ENCODE data around the gene TMOD4. TPM values are rescaled to one million over a fixed set of nuclear protein-coding genes. Genes with fewer than 3 reads are reported as not detected.

Gene TMOD4
- polyA plus RNA-seq, 3 donors, result 1.1 to 2.4 (median 1.5) TPM

- no peak for DNase-seq
Observed at GRCh38 chr1:151143986-151144385, 31.8 kb downstream of the TMOD4 start.

- DNase-seq, result no peak
Observed at GRCh38 chr1:151143057-151143435, 32.7 kb downstream of the TMOD4 start.

GRCh38 chr1:151142411-151143056, 33.2 kb downstream of the TMOD4 start:
- DNase-seq, result no peak

- no peak for DNase-seq
Observed at GRCh38 chr1:151137789-151138188, 38.0 kb downstream of the TMOD4 start.

- no peak for DNase-seq
Observed at GRCh38 chr1:151135433-151136385, 40.1 kb downstream of the TMOD4 start.

- DNase-seq, result no peak
Observed at GRCh38 chr1:151134991-151135390, 40.8 kb downstream of the TMOD4 start.

GRCh38 chr1:151134396-151134795, 41.4 kb downstream of the TMOD4 start:
- DNase-seq, result no peak

- no peak for DNase-seq
Observed at GRCh38 chr1:151133018-151133806, 42.6 kb downstream of the TMOD4 start.

GRCh38 chr1:151132335-151133017, 43.3 kb downstream of the TMOD4 start:
- no peak for DNase-seq

GRCh38 chr1:151131701-151132334, 44.0 kb downstream of the TMOD4 start:
- DNase-seq, result no peak

GRCh38 chr1:151130987-151131586, 44.7 kb downstream of the TMOD4 start:
- DNase-seq, result peak; percentile 92

- no peak for DNase-seq
Observed at GRCh38 chr1:151128800-151129199, 47.0 kb downstream of the TMOD4 start.

- DNase-seq, result no peak
Observed at GRCh38 chr1:151124763-151125403, 50.9 kb downstream of the TMOD4 start.

Other genes with a start within 250 kb of the TMOD4 start
- gene SETDB1, start 249.6 kb downstream of the TMOD4 start, polyA plus RNA-seq (ENCODE audit: insufficient read length in 3 of 3), result 10 to 100 TPM; 69.0 to 96.6 (median 92.2) TPM
- 100 to 1,000 TPM; 300 to 329 (median 318) TPM for gene CERS2, start 201.1 kb downstream of the TMOD4 start, polyA plus RNA-seq (ENCODE audit: insufficient read length in 3 of 3)
- gene ANXA9, start 193.7 kb downstream of the TMOD4 start, polyA plus RNA-seq (ENCODE audit: insufficient read length in 3 of 3), result 10 to 100 TPM; 12.8 to 23.1 (median 17.9) TPM
- 10 to 100 TPM; 39.6 to 57.0 (median 54.9) TPM for gene MINDY1, start 169.1 kb downstream of the TMOD4 start, polyA plus RNA-seq (ENCODE audit: insufficient read length in 3 of 3)
- 10 to 100 TPM; 41.9 to 45.8 (median 43.7) TPM for gene PRUNE1, start 167.5 kb downstream of the TMOD4 start, polyA plus RNA-seq (ENCODE audit: insufficient read length in 3 of 3)
- 1 to 10 TPM; 1.9 to 5.9 (median 4.6) TPM for gene BNIPL, start 139.4 kb downstream of the TMOD4 start, polyA plus RNA-seq (ENCODE audit: insufficient read length in 3 of 3)
- gene C1orf56, start 128.2 kb downstream of the TMOD4 start, polyA plus RNA-seq (ENCODE audit: insufficient read length in 3 of 3), result 10 to 100 TPM; 10.2 to 14.1 (median 11.8) TPM
- gene CDC42SE1, start 116.4 kb downstream of the TMOD4 start, polyA plus RNA-seq (ENCODE audit: insufficient read length in 3 of 3), result 10 to 100 TPM; 68.5 to 89.0 (median 80.4) TPM
- gene MLLT11, start 115.6 kb downstream of the TMOD4 start, polyA plus RNA-seq (ENCODE audit: insufficient read length in 3 of 3), result 10 to 100 TPM; 23.9 to 24.4 (median 23.9) TPM
- gene GABPB2, start 105.2 kb downstream of the TMOD4 start, polyA plus RNA-seq (ENCODE audit: insufficient read length in 3 of 3), result 10 to 100 TPM in 2 of 3 donors, 1 to 10 TPM in 1; 9.1 to 17.5 (median 14.7) TPM
- 10 to 100 TPM; 27.5 to 37.6 (median 33.3) TPM for gene SEMA6C, start 29.4 kb downstream of the TMOD4 start, polyA plus RNA-seq (ENCODE audit: insufficient read length in 3 of 3)
- gene TNFAIP8L2, start 19.3 kb downstream of the TMOD4 start, polyA plus RNA-seq (ENCODE audit: insufficient read length in 3 of 3), result 1 to 10 TPM; 1.2 to 2.1 (median 1.3) TPM
- gene LYSMD1, start 10.1 kb downstream of the TMOD4 start, polyA plus RNA-seq (ENCODE audit: insufficient read length in 3 of 3), result 10 to 100 TPM; 16.5 to 17.3 (median 16.7) TPM
- 10 to 100 TPM; 41.1 to 45.6 (median 45.2) TPM for gene SCNM1, start 9.8 kb downstream of the TMOD4 start, polyA plus RNA-seq (ENCODE audit: insufficient read length in 3 of 3)
- 10 to 100 TPM; 72.3 to 75.9 (median 73.5) TPM for gene VPS72, start 14.2 kb upstream of the TMOD4 start, polyA plus RNA-seq (ENCODE audit: insufficient read length in 3 of 3)
- 10 to 100 TPM; 61.7 to 89.4 (median 74.3) TPM for gene PIP5K1A, start 22.6 kb upstream of the TMOD4 start, polyA plus RNA-seq (ENCODE audit: insufficient read length in 3 of 3)
- 100 to 1,000 TPM; 166 to 188 (median 183) TPM for gene PSMD4, start 78.8 kb upstream of the TMOD4 start, polyA plus RNA-seq (ENCODE audit: insufficient read length in 3 of 3)
- gene ZNF687, start 106.3 kb upstream of the TMOD4 start, polyA plus RNA-seq (ENCODE audit: insufficient read length in 3 of 3), result 10 to 100 TPM; 25.2 to 30.0 (median 27.5) TPM
- 10 to 100 TPM; 63.5 to 72.7 (median 70.2) TPM for gene PI4KB, start 151.4 kb upstream of the TMOD4 start, polyA plus RNA-seq (ENCODE audit: insufficient read length in 3 of 3)
- gene RFX5, start 171.3 kb upstream of the TMOD4 start, polyA plus RNA-seq (ENCODE audit: insufficient read length in 3 of 3), result 10 to 100 TPM; 42.7 to 47.1 (median 42.8) TPM
- gene SELENBP1, start 196.7 kb upstream of the TMOD4 start, polyA plus RNA-seq (ENCODE audit: insufficient read length in 3 of 3), result 10 to 100 TPM; 49.4 to 51.2 (median 50.7) TPM
- 100 to 1,000 TPM; 248 to 283 (median 257) TPM for gene PSMB4, start 223.6 kb upstream of the TMOD4 start, polyA plus RNA-seq (ENCODE audit: insufficient read length in 3 of 3)